ENCODE data around the gene TECPR2.

Gene TECPR2

GRCh38 chr14:102493096-102493495, 130.4 kb downstream of the TECPR2 start:
- no peaks in the 10 kb centered on the region for H3K9me3 Mint-ChIP-seq
- no peaks in the 10 kb centered on the region for H3K4me1 Mint-ChIP-seq
- ATAC-seq: no peak
- H3K36me3 Mint-ChIP-seq: peaks cover 4% of the 10 kb centered on the region
- H3K27me3 Mint-ChIP-seq: no peaks in the 10 kb centered on the region
- no peak overlapping the region for H3K27ac Mint-ChIP-seq
- H3K4me3 Mint-ChIP-seq: no peak overlapping the region

GRCh38 chr14:102493585-102493984, 130.8 kb downstream of the TECPR2 start:
- H3K4me1 Mint-ChIP-seq: no peaks in the 10 kb centered on the region
- no peaks in the 10 kb centered on the region for H3K9me3 Mint-ChIP-seq
- H3K36me3 Mint-ChIP-seq: peaks cover 9% of the 10 kb centered on the region
- no peak overlapping the region for H3K27ac Mint-ChIP-seq
- H3K4me3 Mint-ChIP-seq: no peak overlapping the region
- no peak for ATAC-seq
- H3K27me3 Mint-ChIP-seq: no peaks in the 10 kb centered on the region

- Mint-ChIP-seq H3K27ac (no peak overlapping the region), H3K36me3 (peaks cover 14% of the 10 kb centered on the region), H3K4me1 (no peaks in the 10 kb centered on the region), H3K27me3 (no peaks in the 10 kb centered on the region), H3K9me3 (no peaks in the 10 kb centered on the region), H3K4me3 (no peak overlapping the region)
- no peak for ATAC-seq
Measured at GRCh38 chr14:102495491-102496330, 133.0 kb downstream of the TECPR2 start.

GRCh38 chr14:102496331-102496691, 133.6 kb downstream of the TECPR2 start:
- H3K4me1 Mint-ChIP-seq: no peaks in the 10 kb centered on the region
- H3K36me3 Mint-ChIP-seq: peaks cover 14% of the 10 kb centered on the region
- no peak overlapping the region for H3K27ac Mint-ChIP-seq
- H3K9me3 Mint-ChIP-seq: no peaks in the 10 kb centered on the region
- ATAC-seq: no peak
- H3K27me3 Mint-ChIP-seq: no peaks in the 10 kb centered on the region
- H3K4me3 Mint-ChIP-seq: no peak overlapping the region

GRCh38 chr14:102496958-102497744, 134.4 kb downstream of the TECPR2 start:
- Mint-ChIP-seq H3K4me1 (no peaks in the 10 kb centered on the region), H3K27me3 (no peaks in the 10 kb centered on the region), H3K9me3 (no peaks in the 10 kb centered on the region), H3K27ac (no peak overlapping the region), H3K36me3 (peaks cover 14% of the 10 kb centered on the region), H3K4me3 (no peak overlapping the region)
- ATAC-seq: peak; percentile 11

- H3K27ac Mint-ChIP-seq: no peak overlapping the region
- no peaks in the 10 kb centered on the region for H3K9me3 Mint-ChIP-seq
- no peaks in the 10 kb centered on the region for H3K4me1 Mint-ChIP-seq
- peaks cover 14% of the 10 kb centered on the region for H3K36me3 Mint-ChIP-seq
- H3K27me3 Mint-ChIP-seq: no peaks in the 10 kb centered on the region
- H3K4me3 Mint-ChIP-seq: no peak overlapping the region
- no peak for ATAC-seq
Measured at GRCh38 chr14:102497998-102498677, 135.4 kb downstream of the TECPR2 start.

GRCh38 chr14:102498678-102499265, 136.0 kb downstream of the TECPR2 start:
- peaks cover 14% of the 10 kb centered on the region for H3K36me3 Mint-ChIP-seq
- no peak overlapping the region for H3K4me3 Mint-ChIP-seq
- no peak overlapping the region for H3K27ac Mint-ChIP-seq
- H3K9me3 Mint-ChIP-seq: no peaks in the 10 kb centered on the region
- no peaks in the 10 kb centered on the region for H3K4me1 Mint-ChIP-seq
- no peaks in the 10 kb centered on the region for H3K27me3 Mint-ChIP-seq
- ATAC-seq: peak; percentile 40

- no peaks in the 10 kb centered on the region for H3K4me1 Mint-ChIP-seq
- peaks cover 14% of the 10 kb centered on the region for H3K36me3 Mint-ChIP-seq
- ATAC-seq: no peak
- no peak overlapping the region for H3K27ac Mint-ChIP-seq
- H3K9me3 Mint-ChIP-seq: no peaks in the 10 kb centered on the region
- H3K27me3 Mint-ChIP-seq: no peaks in the 10 kb centered on the region
- H3K4me3 Mint-ChIP-seq: no peak overlapping the region
Measured at GRCh38 chr14:102499401-102500157, 136.8 kb downstream of the TECPR2 start.

- ATAC-seq: no peak
- Mint-ChIP-seq H3K36me3 (peaks cover 14% of the 10 kb centered on the region), H3K27ac (no peak overlapping the region), H3K4me1 (no peaks in the 10 kb centered on the region), H3K4me3 (no peak overlapping the region), H3K9me3 (no peaks in the 10 kb centered on the region), H3K27me3 (no peaks in the 10 kb centered on the region)
Measured at GRCh38 chr14:102500158-102500662, 137.5 kb downstream of the TECPR2 start.

GRCh38 chr14:102500713-102501112, 138.0 kb downstream of the TECPR2 start:
- no peak overlapping the region for H3K27ac Mint-ChIP-seq
- H3K9me3 Mint-ChIP-seq: no peaks in the 10 kb centered on the region
- H3K27me3 Mint-ChIP-seq: no peaks in the 10 kb centered on the region
- H3K36me3 Mint-ChIP-seq: peaks cover 14% of the 10 kb centered on the region
- no peak overlapping the region for H3K4me3 Mint-ChIP-seq
- no peak for ATAC-seq
- no peaks in the 10 kb centered on the region for H3K4me1 Mint-ChIP-seq

- Mint-ChIP-seq H3K36me3 (peaks cover 18% of the 10 kb centered on the region), H3K27ac (no peak overlapping the region), H3K4me3 (no peak overlapping the region), H3K9me3 (no peaks in the 10 kb centered on the region), H3K4me1 (no peaks in the 10 kb centered on the region), H3K27me3 (no peaks in the 10 kb centered on the region)
- no peak for ATAC-seq
Measured at GRCh38 chr14:102501751-102502315, 139.1 kb downstream of the TECPR2 start.

- Mint-ChIP-seq H3K36me3 (peaks cover 20% of the 10 kb centered on the region), H3K4me1 (no peaks in the 10 kb centered on the region), H3K27me3 (no peaks in the 10 kb centered on the region), H3K4me3 (no peak overlapping the region), H3K9me3 (no peaks in the 10 kb centered on the region), H3K27ac (no peak overlapping the region)
- no peak for ATAC-seq
Measured at GRCh38 chr14:102502571-102502970, 139.8 kb downstream of the TECPR2 start.

- Mint-ChIP-seq H3K9me3 (peaks cover 3% of the 10 kb centered on the region), H3K27ac (no peak overlapping the region), H3K4me1 (peaks cover 11% of the 10 kb centered on the region), H3K27me3 (no peaks in the 10 kb centered on the region), H3K36me3 (peaks cover 9% of the 10 kb centered on the region), H3K4me3 (no peak overlapping the region)
- ATAC-seq: no peak
Measured at GRCh38 chr14:102503641-102504327, 141.0 kb downstream of the TECPR2 start.

Measured in stimulated activated memory B cell treated with anti-CD40 and anti-IgM and Interleukin-4, amounts not matched to agents 10 μg/mL and 1 μg/mL and 100 μg/mL, for 72 hours (primary cell).